SU-DHL-6 (cell line): Measurements from ENCODE around the gene NKX2-2.

Experiments
- CTCF ChIP-seq: fragments of 200-600 bp; sonication (generic); IDR thresholded peaks from one replicate; pipeline ENCODE4 v1.5.1; 2017; ENCODE audit warnings: antibody characterized with exemption, mild to moderate bottlenecking, low read length, moderate library complexity; ENCODE audit not compliant: insufficient read depth, poor library complexity, severe bottlenecking
- EZH2phosphoT487 ChIP-seq: fragments of 200-600 bp; sonication (generic), shearing (Covaris generic); conservative IDR thresholded peaks from 2 replicates; pipeline ENCODE4 v1.6.1; 2018; ENCODE audit warnings: mild to moderate bottlenecking, antibody characterized with exemption, low read length, moderate library complexity, mixed read lengths

GRCh38 chr20:21496452-21496851, 17.4 kb downstream of the NKX2-2 start:
- TF ChIP-seq CTCF (no peak), EZH2phosphoT487 (no peak)
